ENCODE measurements around the gene RPL18A. TPM values are rescaled to one million over a fixed set of nuclear protein-coding genes. Genes with fewer than 3 reads are reported as not detected.

RPL18A gene
- total and polyA plus RNA-seq, 4 donors, result 639 to 1,987 (median 1,843) TPM

DNA sequence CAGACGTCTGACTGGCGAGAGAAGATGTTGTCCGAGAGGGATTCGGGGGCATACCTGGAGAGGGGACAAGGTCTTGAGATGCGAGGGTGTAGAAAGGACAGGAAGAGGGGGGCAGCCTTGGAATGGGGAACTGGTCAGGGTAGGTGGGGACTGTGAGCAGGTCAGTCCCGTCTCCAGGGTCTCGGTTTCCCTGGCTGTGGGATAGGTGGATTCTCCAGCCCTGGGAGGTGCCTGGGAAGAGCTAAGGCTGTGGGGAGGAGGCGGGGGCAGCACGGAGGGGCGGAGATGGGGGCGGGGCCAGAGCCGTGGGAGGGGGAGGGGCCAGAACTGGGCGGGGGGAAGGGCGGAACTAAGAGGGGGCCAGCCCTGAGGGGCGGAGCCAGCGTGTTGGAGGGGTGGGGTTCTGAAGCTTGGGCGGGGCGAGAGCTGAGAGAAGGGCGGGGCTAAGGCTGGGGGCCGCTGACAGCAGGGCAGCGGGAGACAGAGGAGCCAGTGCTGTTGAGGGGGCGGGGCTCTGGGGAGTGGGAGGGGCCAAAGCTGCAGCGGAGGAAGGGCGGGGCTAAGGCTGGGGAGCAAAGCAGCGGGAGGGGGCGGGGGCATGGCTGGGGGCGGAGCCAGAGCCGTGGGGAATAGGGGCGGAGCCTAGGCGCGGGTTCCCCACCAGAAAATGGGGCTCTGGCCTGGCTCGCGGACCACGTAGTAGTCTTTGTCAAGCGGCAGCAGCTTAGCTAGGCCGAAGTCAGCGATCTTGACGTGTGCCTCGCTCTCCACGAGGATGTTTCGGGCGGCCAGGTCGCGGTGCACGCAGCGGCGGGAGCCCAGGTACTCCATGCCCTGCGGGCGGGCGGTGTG, 28.9 kb upstream of the RPL18A start:
- H3K4me3 ChIP-seq, result no peak overlapping the region
- peaks cover 0 to 22% (median 5%) of the 10 kb centered on the region in 3 donors for H3K27me3 ChIP-seq (ENCODE audit: control insufficient read depth in 3 of 3, insufficient read depth in 3 of 3, low read length in 2 of 3)
- WGBS, 2 donors, result 40 to 67% methylated on average over 45 to 50 of the region's 50 CpGs
- TF ChIP-seq, protein P1, sequence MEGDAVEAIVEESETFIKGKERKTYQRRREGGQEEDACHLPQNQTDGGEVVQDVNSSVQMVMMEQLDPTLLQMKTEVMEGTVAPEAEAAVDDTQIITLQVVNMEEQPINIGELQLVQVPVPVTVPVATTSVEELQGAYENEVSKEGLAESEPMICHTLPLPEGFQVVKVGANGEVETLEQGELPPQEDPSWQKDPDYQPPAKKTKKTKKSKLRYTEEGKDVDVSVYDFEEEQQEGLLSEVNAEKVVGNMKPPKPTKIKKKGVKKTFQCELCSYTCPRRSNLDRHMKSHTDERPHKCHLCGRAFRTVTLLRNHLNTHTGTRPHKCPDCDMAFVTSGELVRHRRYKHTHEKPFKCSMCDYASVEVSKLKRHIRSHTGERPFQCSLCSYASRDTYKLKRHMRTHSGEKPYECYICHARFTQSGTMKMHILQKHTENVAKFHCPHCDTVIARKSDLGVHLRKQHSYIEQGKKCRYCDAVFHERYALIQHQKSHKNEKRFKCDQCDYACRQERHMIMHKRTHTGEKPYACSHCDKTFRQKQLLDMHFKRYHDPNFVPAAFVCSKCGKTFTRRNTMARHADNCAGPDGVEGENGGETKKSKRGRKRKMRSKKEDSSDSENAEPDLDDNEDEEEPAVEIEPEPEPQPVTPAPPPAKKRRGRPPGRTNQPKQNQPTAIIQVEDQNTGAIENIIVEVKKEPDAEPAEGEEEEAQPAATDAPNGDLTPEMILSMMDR (IDR thresholded peaks at IDR 0.05; ENCODE audit: control extremely low read depth, extremely low read depth), result no peak
- H3K4me1 ChIP-seq (ENCODE audit: control insufficient read depth in 5 of 5, insufficient read depth in 5 of 5, low read length in 5 of 5), result peaks cover 0 to 3% (median 0%) of the 10 kb centered on the region in 5 donors
- no peak overlapping the region for H3K9ac ChIP-seq (ENCODE audit: insufficient read depth in 1 of 2, low read length in 2 of 2)
- H3K9me3 ChIP-seq (ENCODE audit: control insufficient read depth in 4 of 4, insufficient read depth in 3 of 4, low read length in 3 of 4), result peaks cover 0 to 2% (median 0%) of the 10 kb centered on the region in 4 donors
- H3K27ac ChIP-seq (ENCODE audit: low read depth in 1 of 2, low read length in 1 of 2), result no peak overlapping the region
- DNase-seq (peak; percentile 20 to 59 (median 38)), ATAC-seq (ENCODE audit: insufficient read depth, low FRiP score) (peak; percentile 30)
- peaks cover 0 to 13% (median 0%) of the 10 kb centered on the region in 4 donors for H3K36me3 ChIP-seq (ENCODE audit: control insufficient read depth in 4 of 4, insufficient read depth in 4 of 4, low read length in 4 of 4)

DNA sequence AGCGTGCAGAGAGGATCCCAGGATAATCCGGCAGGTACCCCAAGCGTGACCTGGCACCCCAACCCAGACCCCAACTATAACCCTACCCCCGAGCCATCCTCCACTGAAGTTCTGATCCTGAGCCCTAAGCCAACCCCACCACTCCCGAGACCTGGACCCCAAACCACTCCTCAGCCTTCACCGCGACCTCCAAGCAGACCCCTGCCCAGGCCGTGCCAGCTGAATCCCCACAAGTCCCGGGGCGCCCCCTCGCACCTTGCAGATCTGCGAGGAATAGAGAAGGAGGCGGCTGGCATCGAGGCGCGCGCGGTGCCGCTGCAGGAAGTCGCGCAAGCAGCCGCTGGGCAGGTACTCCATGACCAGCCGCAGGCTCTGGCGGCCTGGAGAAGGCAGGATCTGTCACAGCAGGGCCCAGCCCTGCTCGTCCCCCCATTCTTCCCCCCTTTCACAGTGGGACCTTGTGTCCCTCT, 28.3 kb upstream of the RPL18A start:
- no peak overlapping the region for H3K27ac ChIP-seq (ENCODE audit: low read depth in 1 of 2, low read length in 1 of 2)
- ATAC-seq (ENCODE audit: insufficient read depth, low FRiP score), result no peak
- TF ChIP-seq, protein P1 (IDR thresholded peaks at IDR 0.05; ENCODE audit: control extremely low read depth, extremely low read depth), result no peak
- H3K9ac ChIP-seq (ENCODE audit: insufficient read depth in 1 of 2, low read length in 2 of 2), result no peak overlapping the region
- H3K36me3 ChIP-seq (ENCODE audit: control insufficient read depth in 4 of 4, insufficient read depth in 4 of 4, low read length in 4 of 4), result peaks cover 0 to 13% (median 0%) of the 10 kb centered on the region in 4 donors
- H3K4me1 ChIP-seq (ENCODE audit: control insufficient read depth in 5 of 5, insufficient read depth in 5 of 5, low read length in 5 of 5), result peaks cover 0 to 3% (median 0%) of the 10 kb centered on the region in 5 donors
- 55 to 76% methylated on average over 25 of the region's 25 CpGs for WGBS, 2 donors
- peaks cover 0 to 22% (median 5%) of the 10 kb centered on the region in 3 donors for H3K27me3 ChIP-seq (ENCODE audit: control insufficient read depth in 3 of 3, insufficient read depth in 3 of 3, low read length in 2 of 3)
- peaks cover 0 to 2% (median 0%) of the 10 kb centered on the region in 4 donors for H3K9me3 ChIP-seq (ENCODE audit: control insufficient read depth in 4 of 4, insufficient read depth in 3 of 4, low read length in 3 of 4)
- DNase-seq, result no peak
- H3K4me3 ChIP-seq, result no peak overlapping the region

DNA sequence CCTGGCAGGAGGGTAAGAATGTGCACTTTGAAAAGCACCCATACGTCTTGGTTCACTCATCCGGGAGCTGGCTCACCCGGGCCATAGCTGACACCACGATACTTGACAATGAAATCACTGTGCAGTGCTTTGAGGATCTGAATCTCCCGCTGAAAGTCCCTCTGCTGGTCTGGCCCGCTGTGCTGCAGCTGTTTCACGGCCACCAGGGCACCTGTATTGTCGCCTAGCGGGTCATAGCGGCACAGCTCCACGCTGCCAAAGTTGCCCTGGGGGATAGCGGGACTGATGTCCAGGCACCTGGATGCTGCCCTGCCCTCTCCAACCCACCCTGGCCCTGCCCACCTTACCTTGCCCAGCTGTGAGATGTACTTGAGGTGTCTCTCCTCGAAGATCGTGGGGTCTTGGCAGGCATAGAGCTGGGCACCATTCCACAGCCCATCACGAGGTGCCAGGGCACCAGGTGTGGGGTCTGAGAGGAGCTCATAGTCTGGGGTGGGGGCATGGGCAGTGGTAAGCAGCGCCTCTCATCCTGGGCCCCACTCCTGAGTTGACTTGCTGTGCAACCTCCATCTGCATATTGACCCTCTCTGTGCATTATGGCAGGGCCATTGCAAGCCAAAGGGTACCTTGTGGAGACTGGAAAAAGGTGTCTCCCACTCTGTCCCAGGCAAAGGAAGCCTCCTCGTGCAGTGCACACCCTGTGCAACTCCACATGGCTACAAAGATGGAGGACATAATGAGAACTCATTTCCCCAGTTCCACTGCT, 27.1 kb upstream of the RPL18A start:
- TF ChIP-seq, protein P1 (IDR thresholded peaks at IDR 0.05; ENCODE audit: control extremely low read depth, extremely low read depth), result no peak
- 89 to 92% methylated on average over 17 of the region's 17 CpGs for WGBS, 2 donors
- ATAC-seq (ENCODE audit: insufficient read depth, low FRiP score), result no peak
- Histone ChIP-seq H3K27me3 (ENCODE audit: control insufficient read depth in 3 of 3, insufficient read depth in 3 of 3, low read length in 2 of 3) (peaks cover 0 to 22% (median 5%) of the 10 kb centered on the region in 3 donors), H3K36me3 (ENCODE audit: control insufficient read depth in 4 of 4, insufficient read depth in 4 of 4, low read length in 4 of 4) (peaks cover 0 to 15% (median 0%) of the 10 kb centered on the region in 4 donors), H3K4me3 (no peak overlapping the region), H3K27ac (ENCODE audit: low read depth in 1 of 2, low read length in 1 of 2) (no peak overlapping the region), H3K4me1 (ENCODE audit: control insufficient read depth in 5 of 5, insufficient read depth in 5 of 5, low read length in 5 of 5) (peaks cover 0 to 3% (median 0%) of the 10 kb centered on the region in 5 donors), H3K9me3 (ENCODE audit: control insufficient read depth in 4 of 4, insufficient read depth in 3 of 4, low read length in 3 of 4) (peaks cover 0 to 2% (median 0%) of the 10 kb centered on the region in 4 donors), H3K9ac (ENCODE audit: insufficient read depth in 1 of 2, low read length in 2 of 2) (no peak overlapping the region)
- no peak for DNase-seq
